ENCODE data around the gene CHST12.

GRCh38 chr7:2476776-2477446 lies 73.5 kb downstream of the CHST12 start:
- TF ChIP-seq CTCF (IDR thresholded peaks at IDR 0.05) (no peak), POLR2A (IDR thresholded peaks at IDR 0.05) (no peak)
